D341Med (cell line): ENCODE measurements around the gene COX7B2.

ENCODE experiments used
- DNase-seq: peaks from one replicate; pipeline ENCODE4 v3.0.0; 2012; ENCODE audit warnings: low spot score

Gene COX7B2

GRCh38 chr4:46909078-46909477, at the start of gene COX7B2:
COX7B2 (minus strand) TSS chr4:46909245; CDS start chr4:46735192, 174,053 bp downstream.
- DNase-seq, result no peak

GRCh38 chr4:46956451-46956850, 47.4 kb upstream of the COX7B2 start:
- no peak for DNase-seq

- DNase-seq, result no peak
Observed at GRCh38 chr4:46955601-46956000, 46.6 kb upstream of the COX7B2 start.

GRCh38 chr4:46954643-46955042, 45.6 kb upstream of the COX7B2 start:
- no peak for DNase-seq

- no peak for DNase-seq
Observed at GRCh38 chr4:46953564-46953963, 44.5 kb upstream of the COX7B2 start.

GRCh38 chr4:46952451-46952850, 43.4 kb upstream of the COX7B2 start:
- no peak for DNase-seq

GRCh38 chr4:46950826-46951225, 41.8 kb upstream of the COX7B2 start:
- DNase-seq, result no peak

- no peak for DNase-seq
Observed at GRCh38 chr4:46949822-46950221, 40.8 kb upstream of the COX7B2 start.

GRCh38 chr4:46947541-46947940, 38.5 kb upstream of the COX7B2 start:
- no peak for DNase-seq

GRCh38 chr4:46946919-46947536, 38.0 kb upstream of the COX7B2 start:
- DNase-seq, result no peak

- DNase-seq, result no peak
Observed at GRCh38 chr4:46945062-46945461, 36.0 kb upstream of the COX7B2 start.

- no peak for DNase-seq
Observed at GRCh38 chr4:46944345-46944744, 35.3 kb upstream of the COX7B2 start.

- DNase-seq, result no peak
Observed at GRCh38 chr4:46937493-46937892, 28.4 kb upstream of the COX7B2 start.

GRCh38 chr4:46934726-46935125, 25.7 kb upstream of the COX7B2 start:
- DNase-seq, result no peak

- DNase-seq, result no peak
Observed at GRCh38 chr4:46933686-46934085, 24.6 kb upstream of the COX7B2 start.

- peak; percentile 55 for DNase-seq
Observed at GRCh38 chr4:46931981-46932380, 22.9 kb upstream of the COX7B2 start.

GRCh38 chr4:46930891-46931290, 21.8 kb upstream of the COX7B2 start:
- DNase-seq, result no peak

GRCh38 chr4:46927201-46927600, 18.2 kb upstream of the COX7B2 start:
- DNase-seq, result no peak

GRCh38 chr4:46924789-46925529, 15.9 kb upstream of the COX7B2 start:
- DNase-seq, result no peak

GRCh38 chr4:46922205-46922604, 13.2 kb upstream of the COX7B2 start:
- no peak for DNase-seq

- no peak for DNase-seq
Observed at GRCh38 chr4:46908148-46908547, 897 bp downstream of the COX7B2 start.

- no peak for DNase-seq
Observed at GRCh38 chr4:46900082-46900481, 9.0 kb downstream of the COX7B2 start.

- DNase-seq, result no peak
Observed at GRCh38 chr4:46894826-46895225, 14.2 kb downstream of the COX7B2 start.

- DNase-seq, result no peak
Observed at GRCh38 chr4:46890056-46890455, 19.0 kb downstream of the COX7B2 start.
